Measurements from ENCODE around the gene TRAF7. TPM values are rescaled to one million over a fixed set of nuclear protein-coding genes. Genes with fewer than 3 reads are reported as not detected.

TRAF7 gene
- total and polyA plus RNA-seq, 2 of the 13 experiments (the other 11 are each of a cell fraction or from before 2014, with no cell fraction given), result 47.9 to 65.6 TPM

DNA sequence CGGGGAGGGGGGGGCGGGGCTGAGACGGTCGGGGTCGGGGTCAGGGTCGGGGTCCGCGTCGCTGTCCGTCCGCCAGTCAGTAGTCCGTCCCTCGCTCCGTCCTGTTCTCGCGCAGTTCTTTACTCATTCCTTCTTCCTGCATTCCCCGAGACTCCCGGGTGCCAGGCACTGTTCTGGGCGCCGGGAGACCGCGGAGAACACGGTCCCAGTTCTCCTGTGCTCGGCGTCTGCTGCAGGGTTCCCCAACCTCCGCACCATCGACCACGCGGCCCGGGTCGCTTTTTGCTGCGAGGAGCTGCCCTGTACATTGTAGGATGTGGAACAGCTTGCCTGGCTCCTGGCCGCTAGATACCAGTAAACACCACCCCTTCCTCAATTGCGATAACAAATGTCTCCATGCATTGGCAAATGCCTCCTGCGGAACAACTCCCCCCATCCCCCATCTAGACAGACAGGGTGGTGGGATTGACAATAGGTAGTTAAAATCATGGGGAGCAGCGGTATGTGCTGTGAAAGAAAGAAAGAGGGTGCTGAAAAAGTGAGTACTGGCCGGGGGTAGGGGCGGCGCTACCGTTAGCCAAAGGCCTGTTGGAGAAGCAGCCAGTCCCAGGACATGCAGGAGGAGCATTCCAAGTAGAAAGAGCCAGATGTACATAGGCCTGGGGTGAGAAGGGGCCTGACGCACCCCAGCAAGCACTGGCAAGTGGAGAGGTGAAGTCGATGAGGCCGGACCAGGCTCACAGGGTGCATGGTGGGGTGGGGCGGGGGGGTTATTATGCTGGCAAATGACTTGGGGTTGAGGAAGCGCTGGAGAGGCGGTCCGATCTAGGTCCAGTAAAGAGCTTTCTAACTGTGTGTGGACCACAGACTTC lies 631 bp downstream of the TRAF7 start (continued):
- TF ChIP-seq SNAPC5 (CRISPR knock-in tag; IDR thresholded peaks at IDR 0.05; ENCODE audit: borderline replicate concordance), result no peak
- no peak for TF ChIP-seq ZNF501 (CRISPR knock-in tag; IDR thresholded peaks at IDR 0.05)
- TF ChIP-seq HOXA3 (CRISPR knock-in tag; IDR thresholded peaks at IDR 0.05), result peak; percentile 19; the same call in 1 of the 2 replicates
- TF ChIP-seq ZNF891 (CRISPR knock-in tag; IDR thresholded peaks at IDR 0.05), result 0 out of 2 replicates have a peak, but pooled peaks have one; percentile 32
- TF ChIP-seq ADNP (CRISPR knock-in tag; IDR thresholded peaks at IDR 0.05), result no peak
- TF ChIP-seq SIN3A (IDR thresholded peaks at IDR 0.05; ENCODE audit: borderline replicate concordance, low read depth, low read length), result peak; percentile 27; the same call in 1 of the 2 replicates
- TF ChIP-seq ZFP82 (CRISPR knock-in tag; IDR thresholded peaks at IDR 0.05; ENCODE audit: borderline replicate concordance), result 0 out of 2 replicates have a peak, but pooled peaks have one; percentile 32
- no peak for TF ChIP-seq NBN (conservative IDR thresholded peaks at IDR 0.05)
- no peak for TF ChIP-seq NONO (IDR thresholded peaks at IDR 0.05)
- 0 out of 2 replicates have a peak, but pooled peaks have one; percentile 48 for TF ChIP-seq NONO (CRISPR knock-in tag; conservative IDR thresholded peaks at IDR 0.05)
- no peak for TF ChIP-seq ZNF569 (CRISPR knock-in tag; IDR thresholded peaks at IDR 0.05; ENCODE audit: borderline replicate concordance)
- 0 out of 2 replicates have a peak, but pooled peaks have one; percentile 41 for TF ChIP-seq ZNF235 (CRISPR knock-in tag; IDR thresholded peaks at IDR 0.05; ENCODE audit: borderline replicate concordance)
- 0 out of 4 replicates have a peak, but pooled peaks of 1 of the 2 experiments have one; percentile 20 for TF ChIP-seq HMGXB4 (CRISPR knock-in tag; IDR thresholded peaks at IDR 0.05; ENCODE audit: borderline replicate concordance in 1 of 2, low read depth in 1 of 2)
- TF ChIP-seq ZNF230 (CRISPR knock-in tag; IDR thresholded peaks at IDR 0.05), result 0 out of 2 replicates have a peak, but pooled peaks have one; percentile 13
- 0 out of 2 replicates have a peak, but pooled peaks have one; percentile 12 for TF ChIP-seq HDAC1 (CRISPR knock-in tag; IDR thresholded peaks at IDR 0.05)
- no peak for TF ChIP-seq GABPA (IDR thresholded peaks at IDR 0.05; ENCODE audit: low read depth, low read length)
- TF ChIP-seq GABPA (CRISPR knock-in tag; IDR thresholded peaks at IDR 0.05; ENCODE audit: low read depth), result 0 out of 2 replicates have a peak, but pooled peaks have one; percentile 16
- TF ChIP-seq, protein P1, sequence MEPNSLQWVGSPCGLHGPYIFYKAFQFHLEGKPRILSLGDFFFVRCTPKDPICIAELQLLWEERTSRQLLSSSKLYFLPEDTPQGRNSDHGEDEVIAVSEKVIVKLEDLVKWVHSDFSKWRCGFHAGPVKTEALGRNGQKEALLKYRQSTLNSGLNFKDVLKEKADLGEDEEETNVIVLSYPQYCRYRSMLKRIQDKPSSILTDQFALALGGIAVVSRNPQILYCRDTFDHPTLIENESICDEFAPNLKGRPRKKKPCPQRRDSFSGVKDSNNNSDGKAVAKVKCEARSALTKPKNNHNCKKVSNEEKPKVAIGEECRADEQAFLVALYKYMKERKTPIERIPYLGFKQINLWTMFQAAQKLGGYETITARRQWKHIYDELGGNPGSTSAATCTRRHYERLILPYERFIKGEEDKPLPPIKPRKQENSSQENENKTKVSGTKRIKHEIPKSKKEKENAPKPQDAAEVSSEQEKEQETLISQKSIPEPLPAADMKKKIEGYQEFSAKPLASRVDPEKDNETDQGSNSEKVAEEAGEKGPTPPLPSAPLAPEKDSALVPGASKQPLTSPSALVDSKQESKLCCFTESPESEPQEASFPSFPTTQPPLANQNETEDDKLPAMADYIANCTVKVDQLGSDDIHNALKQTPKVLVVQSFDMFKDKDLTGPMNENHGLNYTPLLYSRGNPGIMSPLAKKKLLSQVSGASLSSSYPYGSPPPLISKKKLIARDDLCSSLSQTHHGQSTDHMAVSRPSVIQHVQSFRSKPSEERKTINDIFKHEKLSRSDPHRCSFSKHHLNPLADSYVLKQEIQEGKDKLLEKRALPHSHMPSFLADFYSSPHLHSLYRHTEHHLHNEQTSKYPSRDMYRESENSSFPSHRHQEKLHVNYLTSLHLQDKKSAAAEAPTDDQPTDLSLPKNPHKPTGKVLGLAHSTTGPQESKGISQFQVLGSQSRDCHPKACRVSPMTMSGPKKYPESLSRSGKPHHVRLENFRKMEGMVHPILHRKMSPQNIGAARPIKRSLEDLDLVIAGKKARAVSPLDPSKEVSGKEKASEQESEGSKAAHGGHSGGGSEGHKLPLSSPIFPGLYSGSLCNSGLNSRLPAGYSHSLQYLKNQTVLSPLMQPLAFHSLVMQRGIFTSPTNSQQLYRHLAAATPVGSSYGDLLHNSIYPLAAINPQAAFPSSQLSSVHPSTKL (CRISPR knock-in tag; IDR thresholded peaks at IDR 0.05), result no peak
- TF ChIP-seq POLR2AphosphoS5 (IDR thresholded peaks at IDR 0.05; ENCODE audit: low read depth, low read length), result peak; percentile 46; the same call in 1 of the 2 replicates
- TF ChIP-seq MYC (CRISPR knock-in tag; IDR thresholded peaks at IDR 0.05; ENCODE audit: borderline replicate concordance), result 0 out of 2 replicates have a peak, but pooled peaks have one; percentile 8
- TF ChIP-seq KAT2B (IDR thresholded peaks at IDR 0.05; ENCODE audit: borderline replicate concordance, low read depth, low read length), result no peak
- TF ChIP-seq HOXA9 (CRISPR knock-in tag; IDR thresholded peaks at IDR 0.05; ENCODE audit: borderline replicate concordance), result no peak
